NCI-H2171 treated with DMSO at 0.1 percent for 48 hours (cell line): ENCODE results near the gene LAMC3.
"Not testable (repeated sequence)": the region's sequence is repeated elsewhere in the genome, so short reads cannot be mapped to it uniquely, and the experiment has no call there.

Experiments used
- DNase-seq: peaks from one replicate; lab custom pipeline; 2025; lab: John Stamatoyannopoulos, UW

Gene LAMC3

GRCh38 chr9:131097126-131097947 is 88.4 kb downstream of the LAMC3 start:
- no peak for DNase-seq

DNA sequence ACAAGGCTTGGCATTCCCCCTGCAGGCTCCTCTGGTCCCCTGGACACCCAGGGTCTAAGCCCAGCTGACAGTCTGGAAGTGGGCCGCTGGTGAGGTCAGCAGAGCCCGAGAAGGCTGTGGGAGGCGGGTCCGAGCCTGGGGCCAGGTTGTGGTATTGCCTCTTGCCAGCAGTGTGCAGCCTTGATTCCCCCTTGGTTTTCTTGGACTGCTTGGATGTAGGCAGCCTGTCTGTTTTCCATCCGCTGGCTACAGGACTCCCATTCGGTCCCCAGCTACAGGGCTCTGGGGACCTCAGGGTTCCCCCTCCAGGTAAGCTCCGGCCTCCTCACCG is 88.9 kb downstream of the LAMC3 start:
- no peak for DNase-seq

- no peak for DNase-seq
These were observed 89.6 kb downstream of the LAMC3 start for GRCh38 chr9:131098391-131099101.

- DNase-seq = no peak
These were observed 90.2 kb downstream of the LAMC3 start for GRCh38 chr9:131099102-131099606.

GRCh38 chr9:131099845-131100244 is 90.9 kb downstream of the LAMC3 start:
- not testable (repeated sequence) for DNase-seq

- DNase-seq = no peak
These were observed 91.5 kb downstream of the LAMC3 start for GRCh38 chr9:131100445-131100844.

GRCh38 chr9:131101207-131101964 is 92.4 kb downstream of the LAMC3 start:
- DNase-seq = no peak

- no peak for DNase-seq
These were observed 94.0 kb downstream of the LAMC3 start for GRCh38 chr9:131103024-131103423.

DNA sequence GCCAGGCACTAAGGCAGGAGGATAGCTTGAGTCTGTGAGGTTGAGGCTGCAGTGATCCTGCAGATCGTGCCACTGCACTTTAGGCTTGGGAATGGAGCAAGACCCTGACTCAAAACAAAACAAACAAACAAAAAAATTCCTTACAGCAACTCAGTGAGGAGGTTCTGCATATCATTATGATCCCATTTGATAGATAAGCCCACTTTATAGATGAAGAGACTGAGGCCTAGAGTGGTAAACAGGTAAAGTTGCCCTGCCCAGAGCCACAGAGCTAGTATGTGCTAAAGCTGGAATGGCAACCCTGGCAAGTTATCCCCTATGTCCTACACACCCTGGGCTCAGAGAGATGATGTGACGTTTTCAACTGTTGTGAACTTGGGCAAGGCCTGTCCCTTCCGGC is 94.6 kb downstream of the LAMC3 start:
- no peak for DNase-seq

GRCh38 chr9:131104016-131104740 is 95.2 kb downstream of the LAMC3 start:
- DNase-seq = peak; percentile 30

DNA sequence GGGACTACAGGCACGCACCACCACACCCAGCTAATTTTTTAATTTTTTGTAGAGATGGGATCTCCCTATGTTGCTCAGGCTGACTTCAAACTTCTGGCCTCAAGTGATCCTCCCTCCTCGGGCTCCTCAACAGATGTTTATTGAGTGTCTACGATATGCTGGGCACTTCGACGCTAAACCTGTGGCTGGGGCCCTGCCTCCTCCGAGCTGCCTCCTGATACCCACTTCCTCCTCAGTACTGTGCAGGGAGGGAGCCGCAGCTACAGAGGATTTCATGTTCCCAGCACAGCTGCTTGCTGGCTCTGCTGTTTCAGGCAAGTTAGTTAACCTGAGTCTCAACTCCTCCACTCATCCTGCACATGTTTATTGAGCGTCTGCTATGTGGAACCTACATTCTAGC is 97.0 kb downstream of the LAMC3 start:
- no peak for DNase-seq

DNA sequence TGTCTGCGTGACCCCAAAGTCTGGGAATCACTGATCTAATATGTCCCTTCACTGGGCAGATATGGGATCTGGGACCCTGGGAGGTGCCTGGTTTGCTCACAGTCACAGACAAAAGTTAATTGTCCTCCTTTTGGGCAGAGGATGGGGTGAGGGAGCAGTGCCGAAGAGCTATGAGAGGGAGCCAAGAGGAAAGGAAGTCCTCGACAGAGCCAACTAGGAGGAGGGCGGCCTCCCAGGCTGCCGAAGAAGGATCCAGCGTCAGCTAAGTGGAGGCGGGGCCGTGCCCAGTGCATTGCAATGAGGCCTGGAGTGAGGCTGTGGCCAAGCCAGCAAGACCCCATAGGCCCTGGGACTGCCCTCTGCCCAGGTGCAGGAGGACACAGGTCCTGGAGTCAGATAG is 98.8 kb downstream of the LAMC3 start:
- DNase-seq = no peak

DNA sequence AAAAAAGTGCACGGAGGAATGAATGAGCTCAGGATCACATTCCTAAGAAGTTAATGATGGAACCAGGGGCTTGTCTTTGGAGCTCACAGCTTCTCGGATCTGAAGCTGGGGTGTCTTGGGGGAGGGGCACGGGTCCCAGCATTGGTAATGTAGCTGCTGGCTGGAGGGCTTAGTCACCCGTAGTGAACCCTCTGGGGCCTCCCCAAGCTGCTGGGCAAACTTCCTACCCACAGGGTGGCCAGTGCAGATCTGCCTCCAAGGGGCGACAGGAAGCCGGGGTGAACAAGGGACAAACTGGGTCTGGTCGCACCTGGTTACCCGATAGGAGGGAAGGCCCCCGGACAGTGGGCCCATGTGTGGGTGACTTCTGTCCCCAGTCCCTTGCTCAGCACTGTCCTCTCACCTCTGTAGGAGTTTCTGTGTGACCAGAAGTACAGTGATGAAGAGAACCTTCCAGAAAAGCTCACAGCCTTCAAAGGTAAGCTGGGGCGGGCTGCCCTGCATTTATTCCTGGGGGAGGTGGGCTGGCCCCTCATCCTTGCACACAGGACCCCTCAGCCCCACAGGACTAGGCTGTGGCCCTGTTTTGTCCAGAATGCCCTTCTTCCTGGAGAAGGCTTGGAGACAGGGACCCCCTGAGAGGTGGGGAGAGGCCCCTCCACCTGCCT is 102.3 kb downstream of the LAMC3 start:
- no peak for DNase-seq

DNA sequence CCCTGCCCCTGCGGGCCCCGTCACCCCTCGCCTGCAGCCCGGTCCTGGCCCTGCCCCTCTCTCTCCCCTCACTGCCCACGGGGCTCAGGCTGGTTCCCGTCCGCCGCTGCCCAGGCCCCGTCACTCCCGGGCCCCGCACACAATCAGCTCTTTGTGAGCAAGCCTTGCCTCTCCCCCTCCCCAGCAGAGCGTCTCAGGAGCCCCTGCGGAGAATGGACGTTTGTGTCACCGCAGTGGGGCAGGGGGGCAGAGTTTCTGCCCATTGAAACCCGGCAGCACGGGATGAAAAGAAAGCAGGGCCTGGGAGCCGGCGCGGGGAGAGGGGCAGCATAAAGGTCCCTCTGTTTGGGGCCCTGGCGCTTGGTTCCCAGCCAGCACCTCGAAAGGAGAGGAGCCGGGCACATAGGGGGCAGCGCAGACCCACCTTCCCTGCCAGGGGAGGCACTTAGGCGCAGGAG is 102.9 kb downstream of the LAMC3 start:
- DNase-seq = no peak

DNA sequence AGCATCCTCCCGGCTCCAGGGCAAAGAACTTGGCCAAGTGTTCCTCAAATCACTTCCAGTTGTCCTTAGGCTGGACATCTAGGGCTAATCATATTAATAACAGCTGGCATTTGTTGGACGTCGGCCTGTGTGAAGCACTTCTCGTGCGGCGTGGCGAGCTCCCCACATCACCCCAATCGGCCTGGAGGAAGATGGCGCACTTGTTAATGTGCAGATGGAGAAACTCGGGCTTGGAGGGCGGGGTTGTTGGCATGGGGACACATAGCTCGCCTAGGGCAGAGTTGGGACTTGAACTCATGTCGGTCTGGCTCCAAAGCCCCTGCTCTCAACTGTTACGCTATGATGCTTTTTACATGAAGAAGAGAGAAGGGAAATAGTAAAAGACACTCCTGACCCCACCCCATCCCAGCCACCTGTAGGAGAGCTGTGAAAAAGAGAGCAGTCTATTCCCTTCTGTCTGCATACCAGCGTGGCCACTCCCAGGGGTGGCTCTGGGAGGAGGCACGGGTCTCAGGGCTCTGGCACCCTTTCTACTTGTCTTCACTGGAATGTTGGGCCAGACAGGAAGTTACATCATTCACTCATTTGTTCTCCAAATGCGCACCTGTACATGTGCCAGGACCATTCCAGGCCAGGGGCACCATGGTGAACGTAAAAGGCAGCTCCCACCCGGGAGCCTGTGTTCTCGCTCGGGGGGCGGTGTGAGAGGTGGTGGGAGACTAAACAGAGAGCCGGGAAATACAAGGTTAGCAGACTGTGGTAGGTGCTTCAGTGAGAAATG is 103.6 kb downstream of the LAMC3 start:
- no peak for DNase-seq

DNA sequence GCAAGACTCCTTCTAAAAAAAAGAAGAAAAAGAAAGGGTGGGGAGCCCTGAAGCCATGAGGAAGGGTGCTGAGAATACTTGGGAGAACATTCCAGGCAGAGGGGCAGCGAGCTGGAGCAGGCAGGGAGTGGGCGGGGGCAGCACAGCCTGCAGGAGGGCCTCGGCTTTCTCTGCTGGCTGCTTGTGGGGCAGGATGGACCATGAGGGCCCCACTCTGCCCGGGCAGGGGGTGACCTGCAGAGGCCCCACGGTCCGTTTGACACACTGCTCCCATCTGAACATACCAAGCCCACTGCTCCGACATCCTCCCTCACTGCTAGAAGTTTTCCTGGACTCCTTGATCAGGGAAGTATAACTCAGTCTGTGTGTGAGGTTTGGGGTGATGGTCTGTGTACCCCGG is 104.7 kb downstream of the LAMC3 start:
- DNase-seq = no peak

DNA sequence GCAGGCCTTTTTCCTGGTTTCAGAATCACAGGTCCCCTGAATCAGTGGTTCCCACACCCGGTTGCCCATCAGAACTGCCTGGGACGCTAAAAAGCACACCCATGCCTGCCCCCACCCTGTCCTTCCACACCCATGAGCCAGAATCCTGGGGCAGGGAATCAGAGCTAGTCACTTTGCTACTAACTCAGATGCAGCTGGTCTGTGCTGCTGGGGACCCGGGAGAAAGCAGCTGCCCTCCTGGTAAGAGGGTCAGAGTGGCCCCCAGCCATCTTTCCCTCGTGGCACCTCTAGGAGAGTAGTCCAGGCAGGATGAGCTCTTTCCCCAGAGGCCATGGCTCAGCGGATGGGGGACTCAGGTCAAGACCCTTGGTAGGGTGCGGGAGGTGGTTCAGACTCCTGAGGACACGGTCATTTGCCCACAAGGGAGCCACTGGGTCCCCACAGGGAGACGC is 105.1 kb downstream of the LAMC3 start:
- DNase-seq = no peak

DNA sequence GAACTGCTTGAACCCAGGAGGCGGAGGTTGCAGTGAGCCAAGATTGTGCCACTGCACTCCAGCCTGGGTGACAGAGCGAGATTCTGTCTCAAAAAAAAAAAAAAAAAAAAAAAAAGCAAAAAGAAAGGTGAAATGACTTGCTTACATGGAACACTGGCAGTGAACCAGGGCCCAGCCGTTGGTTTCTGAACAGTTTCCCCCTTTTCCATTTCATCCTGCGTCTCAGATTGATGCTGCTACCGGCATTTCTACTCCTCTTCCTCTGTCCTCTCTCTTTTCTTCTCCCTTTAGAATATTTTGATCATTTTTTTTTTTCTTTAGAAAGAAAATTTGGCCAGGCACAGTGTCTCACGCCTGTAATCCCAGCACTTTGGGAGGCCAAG is 106.4 kb downstream of the LAMC3 start:
- DNase-seq = not testable (repeated sequence)

- no peak for DNase-seq
These were observed 107.5 kb downstream of the LAMC3 start for GRCh38 chr9:131116281-131117120.
